GM19452 (cell line): ENCODE results near the gene MORF4L1.

Experiments used
- ATAC-seq: cut with Tn5 transposase; IDR thresholded peaks from one replicate; pipeline ENCODE4 v1.9.1; 2021; ENCODE audit not compliant: unreplicated experiment

Gene MORF4L1

DNA sequence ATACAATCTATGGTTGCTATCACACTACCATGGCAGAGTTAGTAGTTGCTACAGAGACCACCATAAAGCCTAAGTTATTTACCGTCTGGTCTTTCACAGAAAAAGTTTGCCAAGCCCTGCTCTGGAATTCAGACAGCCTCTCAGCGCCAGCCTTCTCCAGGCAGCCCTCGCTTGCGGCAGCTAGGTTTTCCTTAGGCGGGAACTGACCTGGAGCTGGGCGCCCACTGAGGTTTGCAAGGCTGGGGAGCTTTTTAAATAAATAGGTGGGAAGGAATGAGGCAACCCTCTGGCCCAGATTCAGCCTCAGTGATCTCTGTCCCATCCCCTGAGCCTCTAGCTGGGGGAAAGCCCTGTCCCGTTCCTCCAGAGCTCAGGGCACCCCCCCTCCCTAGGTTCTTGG, 71.0 kb downstream of the MORF4L1 start:
- no peak for ATAC-seq

DNA sequence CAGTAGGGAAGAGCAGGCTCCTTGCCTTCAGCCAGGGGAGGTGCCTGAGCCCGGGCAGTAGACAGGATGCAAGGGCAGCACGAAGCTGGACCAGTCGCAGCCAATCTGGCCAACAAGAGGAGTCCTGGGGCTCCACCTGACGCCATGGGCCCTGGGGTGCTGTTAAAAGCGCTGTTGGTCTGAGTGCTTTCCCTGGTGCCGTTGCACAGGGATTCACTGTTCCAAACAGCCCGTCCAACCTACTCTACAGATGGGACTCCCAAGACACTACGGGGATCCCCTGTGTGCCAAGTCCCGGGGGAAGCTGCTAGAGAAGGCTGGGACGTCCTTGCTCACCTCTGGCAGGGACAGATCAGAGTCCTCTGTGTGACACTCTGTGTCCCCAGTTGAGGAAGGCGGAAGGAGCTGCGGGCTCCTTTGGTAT, 71.5 kb downstream of the MORF4L1 start:
- peak; percentile 20 for ATAC-seq

GRCh38 chr15:78944669-78945407, 72.1 kb downstream of the MORF4L1 start, which contains the start of gene CTSH:
Gene CTSH (minus strand): TSS chr15:78945046. CDS start chr15:78944981, 65 bp downstream.
- ATAC-seq, result peak; percentile 70

DNA sequence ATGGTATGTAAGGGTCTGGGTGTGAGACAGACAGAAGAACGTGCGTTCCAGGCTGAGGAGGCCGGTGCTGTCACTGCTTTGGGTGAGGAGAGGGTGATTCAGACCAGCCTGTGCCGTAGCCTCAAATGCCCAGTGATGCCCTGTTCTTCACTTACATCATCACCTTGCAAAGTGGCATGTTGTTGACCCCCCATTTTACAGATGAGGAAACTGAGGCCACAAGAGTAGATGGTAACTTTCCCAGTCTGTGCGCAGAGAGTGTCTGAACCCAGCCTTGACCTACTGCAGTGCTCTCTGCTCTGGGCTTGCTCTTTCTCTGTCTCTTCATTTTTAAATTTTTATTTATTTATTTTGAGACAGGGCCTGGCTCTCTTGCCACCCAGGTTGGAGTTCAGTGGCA, 73.8 kb downstream of the MORF4L1 start:
- no peak for ATAC-seq

- no peak for ATAC-seq
These were observed 74.8 kb downstream of the MORF4L1 start for GRCh38 chr15:78947506-78947905.
